H1 (cell line): ENCODE measurements around the gene ANKRD11. TPM values are rescaled to one million over a fixed set of nuclear protein-coding genes. Genes with fewer than 3 reads are reported as not detected.

ENCODE experiments used
- BRCA1 ChIP-seq: IDR thresholded peaks from 2 replicates; pipeline ENCODE4 v1.6.1; 2012; ENCODE audit warnings: low read depth, low read length, improper control_type of control experiment
- KDM1A ChIP-seq: fragments of 200-600, 300-600 bp; sonication (generic); IDR thresholded peaks from 2 replicates; pipeline ENCODE4 v1.7.1; 2016; ENCODE audit warnings: mild to moderate bottlenecking, low read length, borderline replicate concordance
- KDM4A ChIP-seq: IDR thresholded peaks from one replicate; pipeline ENCODE4 v1.7.1; 2012; ENCODE audit warnings: low read depth, mild to moderate bottlenecking, moderate library complexity, low read length, inconsistent platforms; ENCODE audit not compliant: severe bottlenecking
- POU5F1 ChIP-seq: IDR thresholded peaks from 2 replicates; pipeline ENCODE4 v1.6.1; 2011; ENCODE audit warnings: low read depth, mild to moderate bottlenecking, low read length, moderate library complexity
- SP4 ChIP-seq: IDR thresholded peaks from 2 replicates; pipeline ENCODE4 v1.6.1; 2012; ENCODE audit warnings: low read length, inconsistent platforms
- SUZ12 ChIP-seq: fragments of 200-600 bp; sonication (generic); IDR thresholded peaks from 2 replicates; pipeline ENCODE4 v1.6.1; 2012; ENCODE audit warnings: mild to moderate bottlenecking, inconsistent platforms, low read length, moderate library complexity, mixed read lengths
- USF2 ChIP-seq: IDR thresholded peaks from 2 replicates; pipeline ENCODE4 v1.6.1; 2011; ENCODE audit warnings: low read length, improper control_type of control experiment
- polyA plus RNA-seq, 7 experiments: library from polyadenylated mRNA; depleted of rRNA in 3 of 7; stranded (reverse) in 5 of 7; unstranded in 2 of 7; fragments of >200 nt in 5 of 7; fragments of 200-250 nt in 2 of 7; gene quantifications; 1 replicate in 5 of 7; 2 replicates in 1 of 7; 4 replicates in 1 of 7; pipeline versions ENCODE4 v1.2.1 to v1.2.3, GENCODE V29; 2011 to 2013; ENCODE audit warnings: missing spikeins in 2 of 7, mixed read lengths in 2 of 7
- total RNA-seq: library from RNA; stranded (reverse); fragmentation: NEBNext Ultra II Directional; extraction: Animal tissue kit (Norgen Biotek cat#: 25700); gene quantifications from 2 replicates; pipeline ENCODE4 v1.2.1, GENCODE V29; 2021

Gene ANKRD11
- total and polyA plus RNA-seq, 2 of the 8 experiments (the other 6 are each of a cell fraction or from before 2014, with no cell fraction given): 46.5 to 142 TPM

GRCh38 chr16:89281829-89282228 lies 208.5 kb downstream of the ANKRD11 start (continued):
- no peak for TF ChIP-seq KDM4A
- TF ChIP-seq POU5F1: no peak
- TF ChIP-seq KDM1A: no peak
- no peak for TF ChIP-seq SP4
- TF ChIP-seq SUZ12: no peak
- no peak for TF ChIP-seq BRCA1
- no peak for TF ChIP-seq USF2
- TF ChIP-seq, all 59 proteins: peak for 0
